Measurements from ENCODE around the gene SLC9A8.

SLC9A8 gene

DNA sequence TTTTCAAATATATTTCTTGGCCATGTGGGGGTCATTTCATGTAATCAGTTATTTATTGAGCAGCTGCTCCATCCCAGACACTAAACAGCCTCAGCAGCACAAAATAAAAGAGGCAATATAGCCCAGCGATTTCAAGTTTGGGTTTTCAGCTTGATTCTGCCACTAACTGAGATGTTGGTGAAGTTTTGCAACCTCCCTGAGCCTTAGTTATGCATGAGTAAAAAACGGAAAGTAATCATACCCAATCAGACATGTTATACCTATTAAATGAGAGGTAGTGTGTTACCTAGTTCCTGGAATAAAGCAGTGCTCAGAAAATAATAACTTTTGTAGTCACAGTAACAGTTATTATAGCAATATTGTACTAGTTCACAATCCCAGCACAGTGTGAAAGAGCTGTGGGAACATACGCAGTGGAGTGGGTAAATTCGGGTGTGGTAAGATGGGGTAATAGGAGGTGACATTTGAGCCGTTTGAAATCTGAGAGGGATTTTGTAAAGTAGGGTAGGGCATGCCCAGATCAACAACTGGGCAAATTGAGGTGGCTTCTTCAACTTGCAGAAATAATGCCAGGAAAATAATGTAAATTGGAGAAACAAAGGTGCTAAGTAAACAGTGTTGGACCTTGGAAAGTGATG lies 1.5 kb downstream of the SLC9A8 start:
- no peak for DNase-seq (ENCODE audit: low read depth)

DNA sequence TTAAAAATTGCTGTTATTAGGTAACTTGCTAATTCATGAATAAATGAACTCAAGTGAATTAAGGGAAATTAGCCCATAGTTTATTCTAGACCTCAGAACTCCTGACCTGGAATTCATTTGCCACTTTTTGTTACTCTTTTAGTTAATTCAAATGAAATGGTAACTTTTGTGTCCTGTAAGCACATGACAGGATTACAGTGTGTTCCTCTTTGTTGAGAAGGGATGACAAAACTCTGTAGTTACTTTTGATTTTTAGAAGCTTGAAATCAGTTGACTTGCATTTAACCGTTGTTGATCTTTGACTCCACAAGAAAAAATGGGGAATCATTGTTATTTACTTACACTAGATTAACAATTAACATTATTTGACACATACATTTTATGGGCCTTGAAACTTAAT lies 6.2 kb downstream of the SLC9A8 start:
- DNase-seq (ENCODE audit: low read depth), result no peak

DNA sequence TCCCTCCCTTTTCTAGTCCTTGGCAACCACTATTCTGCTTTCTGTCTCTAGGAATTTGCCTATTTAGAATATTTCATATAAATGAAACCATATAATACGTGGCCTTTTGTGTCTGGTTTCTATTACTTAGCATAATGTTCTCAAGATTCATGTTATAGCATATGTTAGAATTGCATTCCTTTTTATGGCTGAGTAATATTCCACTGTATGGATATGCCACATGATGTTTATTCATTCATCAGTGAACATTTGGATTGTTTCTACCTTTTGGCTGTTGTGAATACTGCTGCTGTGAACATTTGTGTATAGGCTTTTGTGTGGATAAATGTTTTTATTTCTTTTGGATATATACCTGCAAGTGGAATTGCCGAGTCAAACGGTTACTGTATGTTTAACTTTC lies 7.1 kb downstream of the SLC9A8 start:
- no peak for DNase-seq (ENCODE audit: low read depth)

DNA sequence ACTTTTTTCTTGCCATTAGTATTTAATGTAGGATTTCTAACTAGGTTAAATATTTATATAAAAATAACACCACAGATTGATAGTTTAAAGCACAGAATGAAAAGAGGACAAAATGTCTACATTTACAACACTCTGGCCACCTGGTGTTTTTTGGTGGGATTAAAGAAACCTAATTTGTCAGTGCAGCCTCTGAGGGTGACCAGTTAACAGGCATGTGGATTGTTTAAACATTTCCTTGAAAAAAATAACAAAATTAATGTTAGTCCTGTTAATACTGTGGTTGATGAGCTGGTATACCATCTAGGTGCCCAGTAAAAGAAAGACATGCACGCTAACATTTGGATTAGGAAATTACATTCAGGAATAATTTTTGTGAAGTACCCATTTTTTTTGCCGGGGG lies 8.8 kb downstream of the SLC9A8 start:
- DNase-seq (ENCODE audit: low read depth), result no peak

DNA sequence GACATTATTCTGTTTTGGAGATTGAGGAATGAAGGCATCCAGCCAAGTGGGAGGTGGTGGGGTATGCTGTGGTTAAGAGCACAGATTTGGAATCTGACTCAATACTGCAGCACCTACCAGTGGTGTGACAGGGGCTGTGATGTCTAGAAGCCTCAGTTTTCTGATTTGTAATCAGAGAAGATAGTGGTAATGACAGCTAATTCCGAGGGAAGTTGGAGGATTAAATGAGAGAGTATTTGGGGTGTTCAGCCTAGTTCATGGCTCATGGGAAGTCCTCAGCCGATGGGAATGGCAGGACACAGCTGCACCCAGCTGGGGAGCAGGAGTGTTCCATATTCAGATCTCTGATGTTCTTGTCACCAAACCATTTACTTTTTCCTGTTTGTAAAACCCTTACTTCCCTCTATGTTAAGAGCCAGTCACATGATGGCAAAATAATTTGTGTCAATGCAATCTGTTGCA lies 9.3 kb downstream of the SLC9A8 start:
- DNase-seq (ENCODE audit: low read depth), result no peak

DNA sequence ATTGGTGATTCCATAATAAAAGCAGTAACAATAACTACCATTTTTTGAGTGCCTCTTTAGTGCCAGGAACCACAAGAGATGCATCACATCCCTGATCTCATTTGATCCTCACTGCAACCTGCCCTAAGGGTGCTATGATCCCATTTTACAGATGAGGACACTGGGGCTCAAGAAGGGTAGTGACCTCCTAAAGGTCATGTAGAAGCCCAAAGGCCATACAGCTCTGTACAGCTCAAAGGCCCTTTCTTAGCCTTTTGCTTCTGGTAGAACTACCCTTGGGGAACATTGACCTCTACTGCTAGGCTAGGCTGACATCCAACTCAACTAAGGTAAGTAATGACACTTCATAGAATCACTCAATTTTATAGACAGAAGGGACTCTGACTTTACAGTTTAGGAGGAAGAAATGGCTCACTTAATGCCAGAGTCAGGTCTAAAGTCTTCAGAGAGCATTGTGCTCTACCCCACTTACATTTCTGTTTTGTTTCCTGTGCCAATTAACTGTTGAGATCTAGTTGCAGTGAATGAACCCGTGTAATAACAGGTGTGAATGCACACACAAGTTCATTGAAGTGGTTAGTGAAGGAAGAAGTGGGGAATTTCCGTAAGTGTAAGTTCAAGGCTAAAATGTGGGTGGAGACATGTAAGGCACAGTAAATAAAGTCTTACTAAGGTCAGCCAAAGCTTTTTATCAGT lies 10.7 kb downstream of the SLC9A8 start:
- no peak for DNase-seq (ENCODE audit: low read depth)

DNA sequence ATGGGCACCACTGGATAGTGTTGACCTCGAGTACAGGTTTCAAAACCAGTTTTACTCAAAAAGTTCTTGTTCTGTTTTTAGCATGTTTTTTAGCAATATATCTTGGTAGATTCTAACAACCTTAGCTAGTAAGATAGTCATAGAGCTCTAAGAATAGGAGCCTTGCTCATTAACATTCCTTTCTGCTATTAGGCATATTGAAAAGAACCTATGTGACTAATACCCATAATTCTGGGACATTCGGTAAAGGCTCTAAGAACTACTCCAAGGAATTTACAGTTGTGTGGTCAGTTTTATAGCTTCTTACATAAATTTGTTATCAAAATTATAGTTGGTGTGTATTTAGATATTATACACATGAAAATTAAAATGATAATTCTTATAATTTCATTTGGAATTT lies 11.6 kb downstream of the SLC9A8 start:
- DNase-seq (ENCODE audit: low read depth), result no peak

DNA sequence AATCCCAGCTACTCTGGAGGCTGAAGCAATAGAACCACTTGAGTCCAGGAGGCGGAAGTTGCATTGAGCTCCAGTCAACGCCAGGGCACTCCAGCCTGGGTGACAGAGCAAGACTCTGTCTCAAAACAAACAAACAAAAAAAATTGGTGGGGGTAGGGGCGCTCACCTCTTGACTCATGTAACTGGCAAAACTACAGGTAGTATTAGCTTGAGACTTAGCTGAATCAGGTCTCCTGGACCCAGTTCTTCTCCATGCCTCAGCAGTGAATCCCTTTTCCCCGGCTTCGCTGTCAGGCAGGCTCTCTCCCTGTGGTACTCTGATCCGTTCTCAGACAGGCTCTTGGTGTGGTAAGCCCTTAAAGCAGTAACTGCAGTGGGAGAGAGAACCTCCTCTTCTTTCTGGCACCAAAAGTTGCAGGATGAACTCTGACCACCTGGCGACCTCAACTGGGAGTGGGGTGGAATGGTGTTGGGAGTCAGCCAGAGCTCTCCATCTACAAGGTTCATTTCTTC lies 12.9 kb downstream of the SLC9A8 start:
- no peak for DNase-seq (ENCODE audit: low read depth)

DNA sequence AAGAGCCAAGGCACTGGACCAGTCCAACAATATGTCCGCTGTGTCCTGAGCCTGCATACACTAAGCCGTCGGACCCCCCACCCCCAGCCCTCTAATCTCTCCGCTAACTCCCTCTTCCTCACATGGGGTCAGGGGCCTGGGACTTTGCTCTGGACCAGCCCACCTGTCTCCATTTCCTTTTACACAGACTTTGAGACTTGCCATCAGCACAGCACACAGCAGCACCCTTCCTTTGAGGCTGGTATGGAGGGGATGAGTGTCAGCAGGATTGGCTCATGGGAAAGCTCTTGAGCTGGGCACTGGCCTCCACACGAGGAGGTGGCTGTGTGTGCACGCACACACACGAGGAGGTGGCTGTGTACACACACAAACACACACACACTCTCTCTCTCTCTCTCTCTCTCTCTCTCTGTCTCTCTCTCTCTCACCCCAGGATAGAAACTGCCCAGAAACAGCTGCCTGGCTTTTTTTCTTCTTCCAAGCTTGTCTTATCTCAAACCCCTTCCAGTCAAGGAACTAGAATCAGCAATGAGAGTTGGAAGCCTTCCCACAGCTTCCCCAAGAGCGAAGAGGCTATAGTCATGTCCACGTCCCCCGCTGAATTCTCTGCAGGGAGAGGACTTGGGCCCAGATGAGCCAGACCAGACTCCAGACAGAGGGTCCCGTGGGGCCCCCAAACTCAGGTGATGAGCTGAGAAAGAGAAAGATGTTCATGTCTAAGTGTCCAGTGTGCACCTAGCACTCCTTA lies 18.6 kb downstream of the SLC9A8 start:
- no peak for DNase-seq (ENCODE audit: low read depth)

DNA sequence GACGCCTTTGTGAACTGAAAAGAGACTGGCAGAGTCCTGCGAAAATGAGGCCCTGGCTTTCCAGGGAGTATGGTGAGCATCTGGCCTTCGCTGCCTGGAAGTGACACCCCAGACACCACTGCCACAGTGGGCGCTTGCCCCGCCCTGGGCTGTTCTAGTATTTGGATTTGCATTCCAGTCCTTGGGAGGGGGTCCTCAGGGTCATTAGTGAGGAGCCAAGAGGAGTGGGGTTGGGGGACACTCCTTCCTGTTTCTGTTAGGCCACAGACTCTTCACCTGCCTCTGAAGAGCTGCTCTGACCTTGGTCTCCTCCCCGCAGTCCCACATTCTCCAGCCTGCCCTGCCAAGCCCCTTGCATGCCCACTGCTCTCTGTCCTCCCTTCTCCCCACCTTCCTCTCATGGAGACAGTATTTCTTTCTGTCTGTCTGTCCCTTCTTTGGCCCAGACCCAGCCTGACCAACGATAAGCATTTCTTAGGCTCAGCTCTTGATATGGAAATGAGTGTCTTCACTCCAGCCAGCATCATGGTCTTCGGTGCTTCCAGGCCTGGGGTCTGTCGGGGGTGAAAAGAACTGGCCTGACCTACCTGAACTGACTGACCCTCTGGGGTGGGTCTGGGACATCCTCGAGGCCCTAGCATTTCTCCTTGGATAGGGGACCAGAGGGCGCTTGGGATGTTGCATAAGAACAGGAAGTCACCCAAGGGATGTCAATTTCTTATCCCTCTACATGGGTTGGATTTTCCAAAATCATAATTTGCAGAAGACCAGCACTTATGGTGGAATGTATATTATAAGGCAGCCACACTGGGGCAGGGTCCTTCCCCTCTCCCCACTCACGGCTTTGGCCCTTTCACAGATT lies 19.4 kb downstream of the SLC9A8 start:
- DNase-seq (ENCODE audit: low read depth), result no peak

DNA sequence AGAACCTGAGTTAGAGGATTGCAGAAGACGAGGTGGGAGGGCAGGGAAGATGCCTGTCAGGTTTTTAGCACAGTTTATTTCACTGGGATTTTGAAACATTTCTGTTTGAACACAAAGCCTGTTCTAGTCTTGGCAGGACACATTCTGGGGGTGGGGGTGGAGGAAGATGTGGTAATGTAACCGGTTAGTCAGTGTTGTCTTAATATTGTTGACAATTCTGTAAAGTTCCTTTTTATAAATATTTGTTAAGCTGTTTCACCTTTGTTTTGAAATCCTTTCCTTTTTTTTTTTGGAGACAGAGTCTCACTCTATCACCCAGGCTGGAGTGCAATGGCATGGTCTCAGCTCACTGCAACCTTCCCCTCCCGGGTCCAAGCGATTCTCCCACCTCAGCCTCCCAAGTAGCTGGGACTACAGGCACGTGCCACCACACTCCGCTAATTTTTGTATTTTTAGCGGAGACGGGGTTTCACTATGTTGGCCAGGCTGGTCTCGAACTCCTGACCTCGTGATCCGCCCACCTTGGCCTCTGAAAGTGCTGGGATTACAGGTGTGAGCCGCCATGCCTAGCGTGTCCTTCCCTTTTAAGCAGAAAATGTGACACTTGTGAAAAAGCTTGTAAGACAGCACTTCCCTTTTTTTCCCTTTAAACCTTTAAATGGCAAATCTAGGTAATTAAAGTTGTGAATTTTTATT lies 20.2 kb downstream of the SLC9A8 start:
- DNase-seq (ENCODE audit: low read depth), result no peak

DNA sequence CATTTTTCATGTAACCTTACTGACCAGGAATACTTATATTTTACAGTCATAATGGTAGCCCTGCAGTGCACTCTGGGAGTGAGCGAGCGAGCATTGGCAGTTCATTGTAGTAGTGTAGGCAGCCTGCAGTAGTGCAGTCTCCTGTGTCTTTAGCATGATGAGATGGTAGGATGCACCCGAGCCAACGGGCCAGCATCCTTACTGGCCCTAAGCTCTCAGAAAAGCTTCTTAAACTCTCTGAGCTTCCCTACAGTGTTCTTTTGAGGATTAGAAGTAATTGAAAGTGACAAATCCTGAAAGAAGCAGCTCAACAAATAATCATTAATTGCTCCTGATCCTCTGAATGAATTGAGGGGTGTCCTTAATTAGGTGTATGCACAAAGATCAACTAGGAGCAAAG lies 20.9 kb downstream of the SLC9A8 start:
- DNase-seq (ENCODE audit: low read depth), result no peak

DNA sequence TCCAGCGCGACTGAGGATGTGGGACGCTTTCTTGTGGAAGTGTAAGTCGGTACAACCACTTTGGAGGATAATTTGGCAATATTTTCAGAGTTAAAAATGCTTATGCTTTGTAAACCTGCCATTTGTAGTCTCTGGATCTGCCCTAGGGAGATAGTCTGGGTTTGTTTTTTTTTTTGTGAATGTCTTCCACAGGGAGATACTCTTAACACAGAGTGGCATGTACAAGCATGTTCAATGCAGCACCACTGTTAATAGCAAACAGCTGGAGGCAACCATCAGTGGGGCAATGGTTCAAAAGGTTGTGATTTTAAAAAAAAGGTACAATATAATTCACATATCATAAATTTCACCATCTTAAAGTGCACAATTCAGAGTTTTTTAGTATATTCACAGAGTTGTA lies 22.4 kb downstream of the SLC9A8 start:
- DNase-seq (ENCODE audit: low read depth), result no peak

DNA sequence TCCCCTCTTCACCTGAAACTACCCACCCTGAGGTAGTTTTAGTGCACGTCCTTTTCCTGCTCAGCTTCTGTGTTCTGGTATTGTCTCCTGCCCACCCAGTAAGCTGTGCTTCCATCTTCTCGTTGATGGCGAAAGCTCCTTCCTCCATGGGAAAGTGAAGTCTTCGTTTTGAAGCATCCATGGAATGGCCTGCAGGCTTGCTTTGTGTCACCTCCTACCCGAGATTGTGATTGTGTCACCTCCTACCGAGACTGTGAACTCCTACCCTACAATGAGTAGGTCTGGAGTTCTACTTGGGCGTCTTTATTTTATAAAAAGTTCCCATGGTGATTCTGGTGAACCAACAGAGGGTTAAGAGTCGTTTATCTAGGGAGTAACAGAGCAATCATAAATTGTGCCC lies 25.9 kb downstream of the SLC9A8 start:
- DNase-seq (ENCODE audit: low read depth), result no peak

DNA sequence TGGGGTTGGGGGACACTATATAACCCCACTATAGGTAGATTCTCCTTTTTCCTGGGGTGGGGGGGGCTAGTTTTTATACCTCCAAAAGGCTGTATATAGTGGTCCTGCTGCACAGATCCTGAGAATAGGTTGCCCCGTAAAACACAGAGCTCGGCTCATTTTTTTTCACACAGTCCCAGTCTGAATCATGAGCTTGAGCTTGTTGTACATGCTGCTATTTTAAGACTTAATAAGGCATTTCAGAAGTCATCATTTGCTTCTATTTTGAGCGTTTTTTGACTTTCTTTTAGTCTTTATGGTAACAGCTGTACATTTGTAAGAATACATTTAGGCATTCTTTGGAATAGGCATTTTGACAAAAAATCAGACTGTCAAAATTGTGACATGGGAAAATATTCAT lies 30.5 kb downstream of the SLC9A8 start:
- no peak for DNase-seq (ENCODE audit: low read depth)

DNA sequence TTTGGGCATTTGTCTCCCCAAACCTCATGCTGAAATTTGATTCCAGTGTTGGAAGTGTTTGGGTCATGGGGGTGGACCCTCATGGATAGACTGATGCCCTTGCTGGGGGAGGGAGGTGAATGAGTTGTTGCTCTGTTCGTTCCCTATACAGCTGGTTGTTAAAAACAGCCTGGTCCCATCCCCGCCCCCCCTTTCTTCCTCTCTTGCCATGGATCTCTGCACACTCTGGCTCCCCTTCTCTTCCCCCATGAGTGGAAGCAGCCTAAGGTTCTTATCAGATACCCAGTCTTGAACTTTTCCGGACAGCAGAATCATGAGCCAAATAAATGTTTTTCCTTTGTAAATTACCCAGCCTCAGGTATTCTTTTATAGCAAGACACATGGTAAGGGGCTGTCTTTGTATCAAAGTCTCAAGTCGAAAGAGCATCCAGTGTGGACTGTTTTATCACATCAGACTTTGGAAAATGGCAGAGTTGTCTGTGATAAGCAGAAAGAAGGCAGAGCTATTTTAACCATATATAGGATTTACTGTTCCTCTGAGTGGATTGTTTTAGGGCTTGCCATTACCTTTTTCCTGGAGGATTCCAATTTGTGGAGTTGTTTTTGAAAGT lies 31.2 kb downstream of the SLC9A8 start:
- no peak for DNase-seq (ENCODE audit: low read depth)

DNA sequence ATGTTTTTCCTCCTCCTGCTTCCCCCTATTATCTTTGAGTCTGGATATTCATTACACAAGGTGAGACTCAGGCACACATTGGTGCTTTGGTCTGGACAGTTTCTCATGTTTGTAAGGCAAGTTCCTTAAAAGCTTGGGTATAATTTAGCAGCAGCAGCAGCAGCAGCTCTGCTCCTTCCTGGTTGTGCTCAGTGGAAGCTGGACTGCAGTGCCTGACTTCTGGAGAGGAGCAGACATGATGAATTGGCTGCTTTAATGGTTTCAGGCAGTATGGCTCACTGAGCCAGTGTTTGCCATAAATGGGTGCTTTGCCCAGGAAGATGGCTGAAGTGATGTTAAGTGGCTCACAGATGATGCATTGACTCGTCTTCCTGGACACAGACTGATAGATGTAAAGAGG lies 32.4 kb downstream of the SLC9A8 start:
- no peak for DNase-seq (ENCODE audit: low read depth)

DNA sequence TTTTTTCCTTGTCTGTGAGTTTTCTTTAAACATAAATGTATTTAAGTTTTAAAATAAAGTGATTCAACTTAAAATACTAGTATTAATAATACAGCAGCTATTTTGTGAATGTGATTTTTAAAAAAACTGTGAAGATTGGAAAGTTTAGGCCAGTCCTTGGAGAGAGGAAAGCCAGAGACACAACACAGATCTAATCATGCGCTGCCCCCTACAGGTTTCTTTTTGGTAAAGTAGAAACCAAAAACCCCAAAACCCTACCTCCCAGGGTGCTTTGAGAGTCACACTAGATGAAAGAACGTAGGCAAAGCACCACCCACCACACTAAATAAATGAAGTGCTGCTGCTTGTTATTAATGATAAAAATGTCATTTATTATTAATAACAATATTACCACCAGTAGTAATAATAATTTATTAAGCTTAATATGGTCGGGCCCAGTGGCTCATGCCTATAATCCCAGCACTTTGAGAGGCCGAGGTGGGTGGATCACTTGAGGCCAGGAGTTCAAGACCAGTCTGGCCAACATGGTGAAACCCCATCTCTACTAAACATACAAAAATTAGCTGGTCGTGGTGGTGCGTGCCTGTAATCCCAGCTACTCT lies 33.7 kb downstream of the SLC9A8 start:
- DNase-seq (ENCODE audit: low read depth), result peak; percentile 26

DNA sequence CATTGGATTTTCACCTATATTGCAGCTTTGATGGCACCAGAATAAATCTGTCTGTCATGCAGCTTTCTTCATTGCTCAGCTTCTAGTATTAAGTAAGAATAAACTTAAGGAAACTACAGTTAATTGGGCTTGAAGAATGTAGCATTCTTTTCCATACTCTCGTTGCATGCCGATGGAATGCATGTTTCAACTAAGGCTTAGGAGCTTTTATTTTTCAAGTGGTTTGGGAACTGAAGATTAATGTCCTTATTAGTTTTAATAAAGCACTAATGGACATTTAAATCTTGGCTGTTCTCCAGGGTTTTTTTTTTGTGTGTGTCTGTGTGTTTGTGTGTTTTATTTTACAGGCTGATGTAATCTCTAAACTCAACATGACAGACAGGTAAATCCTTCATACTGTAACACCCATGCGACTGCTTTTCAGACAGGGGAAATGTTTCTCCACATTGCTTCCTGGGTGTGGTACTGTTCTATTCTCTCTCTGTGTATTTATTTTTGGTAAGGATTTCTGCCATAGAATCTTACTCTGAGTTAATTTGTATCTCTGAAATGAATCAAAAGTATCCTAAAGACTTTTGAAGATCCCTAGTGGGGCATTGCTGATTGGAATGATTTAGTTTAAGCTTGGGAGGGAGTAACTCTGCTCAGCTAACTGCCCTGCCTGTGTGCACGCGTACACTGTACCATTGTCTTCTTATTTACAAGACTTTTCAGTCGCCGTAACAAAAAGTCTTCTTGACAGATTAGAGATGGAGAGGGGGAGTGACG lies 38.0 kb downstream of the SLC9A8 start:
- no peak for DNase-seq (ENCODE audit: low read depth)

DNA sequence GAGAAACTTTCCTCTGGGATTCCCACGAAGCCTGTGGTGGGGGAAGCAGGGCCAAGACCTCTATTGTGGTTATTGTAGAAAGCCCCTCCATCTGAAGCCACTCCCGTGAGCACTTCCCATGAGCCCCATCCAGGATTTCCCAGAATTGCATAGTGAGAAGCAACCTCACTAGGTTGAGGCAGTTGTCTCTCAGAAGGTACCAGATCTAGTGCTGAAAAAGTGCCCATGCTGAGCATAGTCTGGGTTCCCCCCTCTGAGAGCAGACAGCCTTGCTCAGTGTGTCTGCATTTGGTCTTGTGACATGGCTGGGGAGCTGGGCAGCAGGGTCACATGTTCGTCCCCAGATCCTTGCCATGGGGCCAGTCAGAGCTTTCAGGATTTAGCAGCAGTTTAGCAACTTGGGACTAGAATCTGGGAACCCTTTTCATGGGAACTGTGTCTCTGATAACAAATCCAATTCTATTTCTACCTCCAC lies 38.6 kb downstream of the SLC9A8 start:
- no peak for DNase-seq (ENCODE audit: low read depth)
